ENCODE results near the gene SCYL2.
"Not testable (repeated sequence)": the region's sequence is repeated elsewhere in the genome, so short reads cannot be mapped to it uniquely, and the experiment has no call there.

SCYL2 gene

GRCh38 chr12:100311317-100311716 lies 44.3 kb downstream of the SCYL2 start:
- no peak for DNase-seq (ENCODE audit: low read depth in 1 of 2, low spot score in 1 of 2)

GRCh38 chr12:100317371-100317770 lies 50.4 kb downstream of the SCYL2 start:
- no peak for DNase-seq (ENCODE audit: low read depth in 1 of 2, low spot score in 1 of 2)

GRCh38 chr12:100324498-100324897 lies 57.5 kb downstream of the SCYL2 start:
- no peak for DNase-seq (ENCODE audit: low read depth in 1 of 2, low spot score in 1 of 2)

- no peak for DNase-seq (ENCODE audit: low read depth in 1 of 2, low spot score in 1 of 2)
These were observed 59.2 kb downstream of the SCYL2 start for GRCh38 chr12:100326208-100326607.

- no peak for DNase-seq (ENCODE audit: low read depth in 1 of 2, low spot score in 1 of 2)
These were observed 62.8 kb downstream of the SCYL2 start for GRCh38 chr12:100329800-100330199.

- no peak for DNase-seq (ENCODE audit: low read depth in 1 of 2, low spot score in 1 of 2)
These were observed 64.9 kb downstream of the SCYL2 start for GRCh38 chr12:100331871-100332270.

- no peak for DNase-seq (ENCODE audit: low read depth in 1 of 2, low spot score in 1 of 2)
These were observed 65.9 kb downstream of the SCYL2 start for GRCh38 chr12:100332852-100333251.

- DNase-seq (ENCODE audit: low read depth in 1 of 2, low spot score in 1 of 2) = no peak
These were observed 70.3 kb downstream of the SCYL2 start for GRCh38 chr12:100337299-100337698.

- DNase-seq (ENCODE audit: low read depth in 1 of 2, low spot score in 1 of 2) = no peak
These were observed 70.8 kb downstream of the SCYL2 start for GRCh38 chr12:100337727-100338126.

- DNase-seq (ENCODE audit: low read depth in 1 of 2, low spot score in 1 of 2) = no peak
These were observed 72.1 kb downstream of the SCYL2 start for GRCh38 chr12:100339071-100339470.

- not testable (repeated sequence) for DNase-seq (ENCODE audit: low read depth in 1 of 2, low spot score in 1 of 2)
These were observed 75.9 kb downstream of the SCYL2 start for GRCh38 chr12:100342897-100343296.

- DNase-seq (ENCODE audit: low read depth in 1 of 2, low spot score in 1 of 2) = not testable (repeated sequence)
These were observed 77.4 kb downstream of the SCYL2 start for GRCh38 chr12:100344351-100344750.

GRCh38 chr12:100345020-100345767 lies 78.2 kb downstream of the SCYL2 start:
- no peak for DNase-seq (ENCODE audit: low read depth in 1 of 2, low spot score in 1 of 2)

- DNase-seq (ENCODE audit: low read depth in 1 of 2, low spot score in 1 of 2) = no peak
These were observed 79.7 kb downstream of the SCYL2 start for GRCh38 chr12:100346660-100347059.

- no peak for DNase-seq (ENCODE audit: low read depth in 1 of 2, low spot score in 1 of 2)
These were observed 81.9 kb downstream of the SCYL2 start for GRCh38 chr12:100348657-100349454.

- DNase-seq (ENCODE audit: low read depth in 1 of 2, low spot score in 1 of 2) = no peak
These were observed 89.8 kb downstream of the SCYL2 start, which contains the start of gene SLC17A8 for GRCh38 chr12:100356644-100357223. TSS of gene SLC17A8 (plus strand) at chr12:100357074. CDS start at chr12:100357392, 318 bp downstream.

- DNase-seq (ENCODE audit: low read depth in 1 of 2, low spot score in 1 of 2) = no peak
These were observed 92.3 kb downstream of the SCYL2 start for GRCh38 chr12:100359248-100359647.

- DNase-seq (ENCODE audit: low read depth in 1 of 2, low spot score in 1 of 2) = no peak
These were observed 92.8 kb downstream of the SCYL2 start for GRCh38 chr12:100359822-100360221.

GRCh38 chr12:100360450-100360849 lies 93.5 kb downstream of the SCYL2 start:
- no peak for DNase-seq (ENCODE audit: low read depth in 1 of 2, low spot score in 1 of 2)

- no peak for DNase-seq (ENCODE audit: low read depth in 1 of 2, low spot score in 1 of 2)
These were observed 97.3 kb downstream of the SCYL2 start for GRCh38 chr12:100364324-100364723.

- no peak for DNase-seq (ENCODE audit: low read depth in 1 of 2, low spot score in 1 of 2)
These were observed 98.4 kb downstream of the SCYL2 start for GRCh38 chr12:100365411-100365810.

- no peak for DNase-seq (ENCODE audit: low read depth in 1 of 2, low spot score in 1 of 2)
These were observed 101.1 kb downstream of the SCYL2 start for GRCh38 chr12:100368066-100368465.

Measured in stimulated activated CD4-positive, alpha-beta T cell treated with anti-CD3 and anti-CD28 coated beads, Interleukin-15, amount 100 ng/mL, for 1 hour (primary cell).